IPS-15b (cell line): Measurements from ENCODE around the gene TBC1D19.
"Not testable (repeated sequence)": the region's sequence is repeated elsewhere in the genome, so short reads cannot be mapped to it uniquely, and the experiment has no call there.

Experiments used
- H3K27me3 ChIP-seq: one replicate; pipeline ENCODE4 v1.6.1; 2013; ENCODE audit warnings: low read length; ENCODE audit not compliant: control insufficient read depth, insufficient read depth
- H3K36me3 ChIP-seq: one replicate; pipeline ENCODE4 v1.6.1; 2013; ENCODE audit warnings: low read length; ENCODE audit not compliant: control insufficient read depth, insufficient read depth
- H3K4me1 ChIP-seq: one replicate; pipeline ENCODE4 v1.6.1; 2013; ENCODE audit warnings: mild to moderate bottlenecking, low read length; ENCODE audit not compliant: control insufficient read depth, insufficient read depth
- H3K4me3 ChIP-seq: one replicate; pipeline ENCODE4 v1.5.1; 2013; ENCODE audit warnings: low read depth, low read length
- H3K9ac ChIP-seq: one replicate; pipeline ENCODE4 v1.6.1; 2013; ENCODE audit warnings: low read depth, mild to moderate bottlenecking, low read length
- H3K9me3 ChIP-seq: one replicate; pipeline ENCODE4 v1.6.1; 2013; ENCODE audit warnings: mild to moderate bottlenecking, low read length; ENCODE audit not compliant: control insufficient read depth, insufficient read depth

Gene TBC1D19

DNA sequence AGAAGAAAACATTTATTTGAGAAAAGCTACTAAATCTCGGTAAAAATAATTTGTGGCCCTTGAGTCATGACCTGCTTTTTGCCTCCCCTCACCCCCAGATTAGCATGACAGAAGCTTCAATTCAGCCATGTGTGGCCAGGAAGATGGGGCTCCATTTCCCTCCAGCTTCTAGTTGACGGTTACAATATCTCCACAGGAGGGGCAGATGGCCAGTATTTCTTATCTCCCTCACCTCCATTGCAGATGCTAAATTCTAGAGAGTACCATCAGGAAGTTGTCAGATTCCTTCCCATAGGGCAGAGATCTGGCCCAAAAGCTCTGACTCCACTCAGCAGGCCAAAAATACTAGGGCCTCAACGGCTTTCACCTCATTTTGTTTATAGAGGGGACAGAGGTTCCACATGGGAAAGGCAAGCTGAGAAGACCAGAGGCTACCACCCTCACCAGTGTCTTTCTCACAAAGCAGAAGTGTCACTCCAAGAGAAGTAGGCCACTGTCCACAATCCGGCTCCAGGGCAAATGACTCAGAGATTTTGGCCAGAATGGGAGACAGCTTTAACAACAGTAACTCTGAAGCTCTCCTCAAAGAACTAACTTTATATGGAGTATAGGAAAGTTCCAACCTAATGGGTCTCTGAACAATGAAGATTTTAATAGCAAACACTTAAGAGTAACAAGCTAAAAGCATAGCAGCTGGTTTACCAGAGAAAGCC is 108.3 kb downstream of the TBC1D19 start:
- H3K27me3 ChIP-seq = no peaks in the 10 kb centered on the region
- no peaks in the 10 kb centered on the region for H3K4me1 ChIP-seq
- no peak overlapping the region for H3K4me3 ChIP-seq
- no peaks in the 10 kb centered on the region for H3K36me3 ChIP-seq
- H3K9me3 ChIP-seq = no peaks in the 10 kb centered on the region
- H3K9ac ChIP-seq = no peak overlapping the region

GRCh38 chr4:26694131-26694530 is 110.2 kb downstream of the TBC1D19 start:
- not testable (repeated sequence) for H3K9me3 ChIP-seq, H3K36me3 ChIP-seq, H3K9ac ChIP-seq, H3K4me1 ChIP-seq, H3K4me3 ChIP-seq, H3K27me3 ChIP-seq

DNA sequence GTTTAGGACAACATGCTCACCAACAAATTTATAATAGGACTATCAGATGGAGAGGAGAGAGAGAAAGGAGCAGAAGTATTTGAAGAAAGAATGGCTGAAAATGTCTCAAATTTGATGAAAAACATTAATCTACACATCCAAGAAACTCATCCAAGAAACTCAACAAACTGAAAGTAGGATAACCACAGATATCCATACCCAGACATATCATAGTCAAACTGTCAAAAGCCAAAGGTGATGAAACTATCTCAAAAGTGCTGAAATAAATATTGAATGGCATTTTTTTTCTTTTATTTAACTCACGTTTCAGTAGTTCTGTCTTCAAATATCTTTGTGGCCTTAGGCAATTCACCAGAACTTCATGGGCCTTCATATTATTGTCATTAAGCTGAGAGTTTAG is 116.2 kb downstream of the TBC1D19 start:
- Histone ChIP-seq H3K27me3 (no peaks in the 10 kb centered on the region), H3K4me1 (no peaks in the 10 kb centered on the region), H3K4me3 (no peak overlapping the region), H3K36me3 (no peaks in the 10 kb centered on the region), H3K9ac (no peak overlapping the region), H3K9me3 (no peaks in the 10 kb centered on the region)

DNA sequence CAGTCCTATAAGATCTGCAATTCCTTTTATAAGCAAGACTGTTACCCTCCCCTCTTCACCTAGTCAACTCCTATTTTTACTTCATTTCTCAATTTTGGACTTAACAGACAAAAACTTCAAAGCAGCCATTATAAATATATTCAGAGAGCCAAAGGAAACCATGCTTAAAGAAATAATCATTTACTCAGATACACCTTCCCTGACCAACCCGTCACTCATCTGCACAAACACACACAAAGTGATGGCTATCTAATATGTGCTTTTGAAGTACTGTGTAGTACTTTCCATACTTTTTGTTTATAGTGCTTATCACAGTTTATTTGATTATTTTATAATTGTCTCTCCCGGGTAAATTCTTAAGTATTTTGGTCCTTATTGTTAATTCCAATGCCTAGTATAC is 117.2 kb downstream of the TBC1D19 start:
- no peak overlapping the region for H3K9ac ChIP-seq
- no peaks in the 10 kb centered on the region for H3K9me3 ChIP-seq
- no peaks in the 10 kb centered on the region for H3K4me1 ChIP-seq
- no peaks in the 10 kb centered on the region for H3K27me3 ChIP-seq
- H3K4me3 ChIP-seq = no peak overlapping the region
- H3K36me3 ChIP-seq = no peaks in the 10 kb centered on the region

GRCh38 chr4:26701786-26702227 is 117.9 kb downstream of the TBC1D19 start:
- no peaks in the 10 kb centered on the region for H3K36me3 ChIP-seq
- H3K9ac ChIP-seq = no peak overlapping the region
- no peaks in the 10 kb centered on the region for H3K27me3 ChIP-seq
- H3K4me3 ChIP-seq = no peak overlapping the region
- no peaks in the 10 kb centered on the region for H3K9me3 ChIP-seq
- no peaks in the 10 kb centered on the region for H3K4me1 ChIP-seq

DNA sequence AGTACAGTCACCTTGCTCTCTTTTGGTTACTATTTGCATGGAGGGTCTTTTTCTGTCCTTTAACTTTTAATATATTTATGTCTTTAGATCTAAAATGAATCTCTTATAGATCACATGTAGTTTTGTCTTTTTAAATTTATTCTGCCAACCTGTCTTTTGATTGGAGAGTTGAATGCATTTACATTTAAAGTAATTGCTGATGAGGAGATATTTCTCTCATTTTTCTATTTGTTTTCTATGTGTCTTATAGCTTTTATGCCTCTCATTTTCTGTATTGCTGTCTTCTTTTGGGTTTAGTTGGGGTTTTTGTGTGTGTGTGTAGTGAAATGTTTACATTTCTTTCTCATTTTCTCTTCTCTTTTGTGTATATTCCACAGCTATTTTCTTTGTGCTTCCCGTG is 123.5 kb downstream of the TBC1D19 start:
- no peaks in the 10 kb centered on the region for H3K36me3 ChIP-seq
- H3K4me1 ChIP-seq = no peaks in the 10 kb centered on the region
- no peaks in the 10 kb centered on the region for H3K9me3 ChIP-seq
- no peak overlapping the region for H3K4me3 ChIP-seq
- no peak overlapping the region for H3K9ac ChIP-seq
- H3K27me3 ChIP-seq = no peaks in the 10 kb centered on the region

DNA sequence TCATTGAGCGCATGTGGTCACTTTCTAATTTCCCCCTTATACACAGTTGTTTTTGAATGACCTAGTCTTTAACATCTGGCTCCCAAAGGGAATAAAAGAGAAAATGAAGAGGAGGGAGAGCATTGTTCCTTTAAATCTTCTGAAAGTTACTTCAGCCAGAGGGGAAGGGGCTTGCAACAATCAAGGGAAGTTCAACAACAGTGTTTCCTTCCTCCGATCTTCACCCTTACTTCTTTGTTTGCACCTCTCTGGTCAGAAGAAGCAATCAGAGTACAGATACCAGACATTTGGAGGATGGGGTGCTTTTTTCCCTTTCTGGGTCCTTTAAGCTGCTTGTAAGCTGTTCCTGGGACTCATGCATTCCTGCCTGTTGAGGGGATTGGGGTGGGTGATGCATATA is 125.4 kb downstream of the TBC1D19 start:
- H3K27me3 ChIP-seq = no peaks in the 10 kb centered on the region
- H3K36me3 ChIP-seq = no peaks in the 10 kb centered on the region
- H3K4me1 ChIP-seq = no peaks in the 10 kb centered on the region
- H3K9ac ChIP-seq = no peak overlapping the region
- H3K4me3 ChIP-seq = no peak overlapping the region
- H3K9me3 ChIP-seq = no peaks in the 10 kb centered on the region

DNA sequence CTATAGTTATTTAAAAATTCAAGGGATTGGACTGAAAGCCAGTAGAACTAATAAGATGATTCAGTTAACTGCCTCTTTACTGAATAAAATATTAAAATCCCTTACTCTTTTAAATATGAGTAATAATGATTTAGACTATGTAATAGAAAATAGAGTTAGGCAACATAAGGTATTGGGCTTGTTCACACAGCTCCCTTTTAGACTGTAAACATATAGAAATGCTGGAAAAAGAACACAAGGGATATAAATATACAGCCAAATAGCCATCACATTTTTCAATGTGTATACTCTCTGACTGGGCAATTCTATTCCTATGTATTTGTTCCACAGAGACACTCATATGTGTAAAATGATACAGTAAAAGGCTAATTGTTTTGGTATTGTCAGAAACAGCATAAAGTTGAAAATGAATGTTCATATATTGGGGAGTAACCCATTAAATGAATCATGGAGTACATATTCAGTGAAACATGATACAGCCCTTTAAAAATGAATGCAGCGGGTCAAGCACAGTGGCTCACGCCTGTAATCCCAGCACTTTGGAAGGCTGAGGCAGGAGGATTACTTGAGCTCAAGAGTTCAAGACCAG is 129.8 kb downstream of the TBC1D19 start:
- Histone ChIP-seq H3K4me1 (no peaks in the 10 kb centered on the region), H3K36me3 (no peaks in the 10 kb centered on the region), H3K9me3 (no peaks in the 10 kb centered on the region), H3K9ac (no peak overlapping the region), H3K4me3 (no peak overlapping the region), H3K27me3 (no peaks in the 10 kb centered on the region)

- no peak overlapping the region for H3K9ac ChIP-seq
- no peak overlapping the region for H3K4me3 ChIP-seq
- no peaks in the 10 kb centered on the region for H3K4me1 ChIP-seq
- no peaks in the 10 kb centered on the region for H3K9me3 ChIP-seq
- no peaks in the 10 kb centered on the region for H3K36me3 ChIP-seq
- H3K27me3 ChIP-seq = no peaks in the 10 kb centered on the region
Observed at GRCh38 chr4:26715636-26716242, 131.9 kb downstream of the TBC1D19 start.

DNA sequence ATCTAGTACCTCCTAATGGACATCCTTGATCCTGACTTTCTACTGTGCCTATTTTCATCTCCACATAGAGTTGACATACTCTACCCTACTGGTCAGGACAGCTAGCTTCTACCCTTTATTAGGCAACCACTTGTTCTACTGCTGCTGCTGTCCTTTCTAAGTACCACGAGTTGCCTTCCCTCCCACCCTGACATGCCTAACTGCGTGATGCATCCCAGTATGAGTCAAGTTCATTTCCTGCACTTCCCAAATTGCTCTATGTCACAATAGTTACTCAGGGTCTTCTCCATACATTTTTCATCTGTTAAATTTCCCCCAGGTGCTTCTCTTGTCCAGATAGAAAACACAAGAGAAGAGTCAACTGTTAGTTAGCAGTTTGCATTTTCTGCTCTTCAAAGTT is 133.4 kb downstream of the TBC1D19 start:
- Histone ChIP-seq H3K9me3 (no peaks in the 10 kb centered on the region), H3K4me1 (no peaks in the 10 kb centered on the region), H3K9ac (no peak overlapping the region), H3K27me3 (no peaks in the 10 kb centered on the region), H3K36me3 (no peaks in the 10 kb centered on the region), H3K4me3 (no peak overlapping the region)

- no peaks in the 10 kb centered on the region for H3K36me3 ChIP-seq
- no peak overlapping the region for H3K4me3 ChIP-seq
- no peak overlapping the region for H3K9ac ChIP-seq
- no peaks in the 10 kb centered on the region for H3K4me1 ChIP-seq
- no peaks in the 10 kb centered on the region for H3K9me3 ChIP-seq
- H3K27me3 ChIP-seq = no peaks in the 10 kb centered on the region
Observed at GRCh38 chr4:26719954-26720552, 136.2 kb downstream of the TBC1D19 start.

- H3K9ac ChIP-seq = no peak overlapping the region
- H3K4me1 ChIP-seq = no peaks in the 10 kb centered on the region
- no peaks in the 10 kb centered on the region for H3K27me3 ChIP-seq
- no peak overlapping the region for H3K4me3 ChIP-seq
- H3K36me3 ChIP-seq = no peaks in the 10 kb centered on the region
- no peaks in the 10 kb centered on the region for H3K9me3 ChIP-seq
Observed at GRCh38 chr4:26721685-26722084, 137.8 kb downstream of the TBC1D19 start.
